Measurements from ENCODE around the gene OR13A1.
"Not testable (repeated sequence)": the region's sequence is repeated elsewhere in the genome, so short reads cannot be mapped to it uniquely, and the experiment has no call there.

Gene OR13A1

GRCh38 chr10:45280113-45280760 lies 35.2 kb downstream of the OR13A1 start:
- DNase-seq: no peak

- DNase-seq: no peak
Measured at GRCh38 chr10:45279682-45280081, 35.7 kb downstream of the OR13A1 start.

- DNase-seq: no peak
Measured at GRCh38 chr10:45278860-45279498, 36.4 kb downstream of the OR13A1 start.

GRCh38 chr10:45276146-45276545 lies 39.3 kb downstream of the OR13A1 start:
- DNase-seq: not testable (repeated sequence)

DNA sequence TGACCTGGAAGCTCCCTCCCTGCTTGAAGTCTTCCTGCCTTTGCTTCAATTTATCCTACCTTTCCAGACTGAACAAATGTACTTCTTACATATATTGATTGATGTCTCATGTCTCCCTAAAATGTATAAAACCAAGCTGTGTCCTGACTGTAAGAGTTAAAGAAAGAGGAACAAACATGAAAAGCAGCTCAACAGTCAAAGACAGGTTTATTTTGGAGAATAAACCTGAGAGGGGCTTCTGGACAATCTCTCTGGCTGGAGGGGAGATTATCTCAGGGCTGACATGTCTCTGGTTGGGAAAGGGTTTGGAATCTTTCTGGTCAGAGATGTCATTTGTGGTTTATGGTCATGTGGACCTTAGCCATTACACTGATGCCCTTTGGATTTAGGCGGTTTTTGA lies 41.0 kb downstream of the OR13A1 start:
- no peak for DNase-seq

DNA sequence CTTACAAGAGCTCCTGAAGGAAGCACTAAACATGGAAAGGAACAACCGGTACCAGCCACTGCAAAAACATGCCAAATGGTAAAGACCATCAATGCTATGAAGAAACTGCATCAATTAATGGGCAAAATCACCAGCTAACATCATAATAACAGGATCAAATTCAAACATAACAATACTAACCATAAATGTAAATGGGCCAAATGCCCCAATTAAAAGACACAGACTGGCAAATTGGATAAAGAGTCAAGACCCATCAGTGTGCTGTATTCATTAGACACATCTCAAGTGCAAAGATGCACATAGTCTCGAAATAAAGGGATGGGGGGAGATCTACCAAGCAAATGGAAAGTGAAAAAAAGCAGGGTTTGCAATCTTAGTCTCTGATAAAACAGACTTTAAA lies 47.6 kb downstream of the OR13A1 start:
- DNase-seq: not testable (repeated sequence)

- DNase-seq: no peak
Measured at GRCh38 chr10:45265996-45266395, 49.4 kb downstream of the OR13A1 start.

- DNase-seq: no peak
Measured at GRCh38 chr10:45261946-45262345, 53.5 kb downstream of the OR13A1 start.

GRCh38 chr10:45261243-45261775 lies 54.1 kb downstream of the OR13A1 start:
- no peak for DNase-seq

DNA sequence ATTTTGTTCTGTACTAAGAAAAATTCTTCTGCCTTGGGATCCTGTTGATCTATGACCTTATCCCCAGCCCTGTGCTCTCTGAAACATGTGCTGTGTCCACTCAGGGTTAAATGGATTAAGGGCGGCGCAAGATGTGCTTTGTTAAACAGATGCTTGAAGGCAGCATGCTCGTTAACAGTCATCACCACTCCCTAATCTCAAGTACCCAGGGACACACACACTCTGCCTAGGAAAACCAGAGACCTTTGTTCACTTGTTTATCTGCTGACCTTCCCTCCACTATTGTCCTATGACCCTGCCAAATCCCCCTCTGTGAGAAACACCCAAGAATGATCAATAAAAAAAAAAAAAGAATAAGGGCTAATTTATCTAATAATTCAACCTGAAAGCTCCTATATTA lies 54.8 kb downstream of the OR13A1 start:
- not testable (repeated sequence) for DNase-seq

DNA sequence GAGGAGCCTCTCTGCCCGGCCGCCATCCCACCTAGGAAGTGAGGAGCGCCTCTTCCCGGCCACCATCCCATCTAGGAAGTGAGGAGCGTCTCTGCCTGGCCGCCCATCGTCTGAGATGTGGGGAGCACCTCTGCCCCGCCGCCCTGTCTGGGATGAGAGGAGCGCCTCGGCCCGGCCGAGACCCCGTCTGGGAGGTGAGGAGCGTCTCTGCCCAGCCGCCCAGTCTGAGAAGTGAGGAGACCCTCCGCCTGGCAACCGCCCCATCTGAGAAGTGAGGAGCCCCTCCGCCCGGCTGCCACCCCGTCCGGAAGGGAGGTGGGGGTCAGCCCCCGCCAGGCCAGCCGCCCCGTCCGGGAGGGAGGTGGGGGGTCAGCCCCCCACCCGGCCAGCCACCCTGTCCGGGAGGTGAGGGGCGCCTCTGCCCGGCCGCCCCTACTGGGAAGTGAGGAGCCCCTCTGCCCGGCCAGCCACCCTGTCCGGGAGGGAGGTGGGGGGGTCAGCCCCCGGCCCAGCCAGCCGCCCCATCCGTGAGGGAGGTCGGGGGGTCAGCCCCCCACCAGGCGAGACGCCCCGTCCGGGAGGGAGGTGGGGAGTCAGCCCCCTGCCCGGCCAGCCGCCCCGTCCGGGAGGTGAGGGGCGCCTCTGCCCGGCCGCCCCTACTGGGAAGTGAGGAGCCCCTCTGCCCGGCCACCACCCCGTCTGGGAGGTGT lies 55.5 kb downstream of the OR13A1 start:
- not testable (repeated sequence) for DNase-seq

GRCh38 chr10:45257600-45257999 lies 57.8 kb downstream of the OR13A1 start:
- no peak for DNase-seq

DNA sequence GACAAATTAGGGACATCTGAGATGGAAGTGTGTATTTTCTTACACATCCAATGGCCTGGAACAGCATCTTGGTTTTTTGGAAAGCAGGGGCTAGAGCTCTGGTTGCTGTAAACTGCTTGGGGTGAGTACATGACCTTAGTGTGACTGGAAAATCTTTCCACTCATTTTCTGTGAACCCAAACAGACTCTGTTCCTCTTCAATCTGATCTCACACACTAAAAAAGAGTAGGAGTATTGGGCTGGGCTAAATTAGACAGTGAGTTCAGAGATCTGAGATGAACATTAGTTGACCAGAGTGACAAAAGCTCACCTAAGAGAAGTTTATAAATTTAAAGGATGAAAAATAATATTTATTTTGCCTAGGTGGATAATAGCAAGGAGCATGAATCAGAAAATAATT lies 59.2 kb downstream of the OR13A1 start:
- no peak for DNase-seq

- no peak for DNase-seq
Measured at GRCh38 chr10:45255706-45256105, 59.7 kb downstream of the OR13A1 start.

- no peak for DNase-seq
Measured at GRCh38 chr10:45254892-45255291, 60.5 kb downstream of the OR13A1 start.

- DNase-seq: no peak
Measured at GRCh38 chr10:45253183-45253914, 62.1 kb downstream of the OR13A1 start.
